Effector memory CD8-positive, alpha-beta T cell (primary cell): ENCODE results near the gene CDK10.
"Not testable (repeated sequence)": the region's sequence is repeated elsewhere in the genome, so short reads cannot be mapped to it uniquely, and the experiment has no call there.

Experiments used
- ATAC-seq: fragments of 150-1000 bp; cut with Tn5 transposase; replicated peaks from 2 replicates; pipeline ENCODE4 v1.10.0; 2021; ENCODE audit warnings: mild to moderate bottlenecking, moderate library complexity
- DNase-seq, 3 experiments: peaks; one replicate each; pipeline ENCODE4 v3.0.0; 2021
- H3K27ac Mint-ChIP-seq, 2 donors: one replicate each; pipeline ENCODE4 v1.8.0; 2022; ENCODE audit warnings: mild to moderate bottlenecking in 2 of 2, mixed read lengths in 2 of 2, moderate library complexity in 2 of 2
- H3K27me3 Mint-ChIP-seq, 2 donors: one replicate each; pipeline ENCODE4 v1.8.0; 2022; ENCODE audit warnings: mixed read lengths in 2 of 2
- H3K36me3 Mint-ChIP-seq: one replicate; pipeline ENCODE4 v1.8.0; 2022; ENCODE audit warnings: mild to moderate bottlenecking, moderate library complexity, mixed read lengths; ENCODE audit not compliant: insufficient read depth
- H3K4me1 Mint-ChIP-seq, 2 donors: one replicate each; pipeline ENCODE4 v1.8.0; 2022; ENCODE audit warnings: low read depth in 2 of 2, mixed read lengths in 2 of 2
- H3K4me3 Mint-ChIP-seq, 2 donors: one replicate each; pipeline ENCODE4 v1.8.0; 2022; ENCODE audit warnings: mild to moderate bottlenecking in 2 of 2, mixed read lengths in 2 of 2, moderate library complexity in 2 of 2
- H3K9me3 Mint-ChIP-seq, 2 donors: one replicate each; pipeline ENCODE4 v1.8.0; 2022; ENCODE audit warnings: mixed read lengths in 2 of 2

Gene CDK10

DNA sequence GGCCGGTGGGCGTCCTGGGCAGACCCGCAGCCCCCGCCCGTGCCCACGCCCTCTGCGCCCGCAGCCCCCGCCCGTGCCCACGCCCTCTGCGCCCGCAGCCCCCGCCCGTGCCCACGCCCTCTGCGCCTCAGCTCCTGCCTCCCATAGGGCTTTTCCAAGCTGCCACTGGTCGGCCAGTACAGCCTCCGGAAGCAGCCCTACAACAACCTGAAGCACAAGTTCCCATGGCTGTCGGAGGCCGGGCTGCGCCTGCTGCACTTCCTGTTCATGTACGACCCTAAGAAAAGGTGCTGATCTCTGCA lies 8.2 kb downstream of the CDK10 start:
- Mint-ChIP-seq H3K4me3 (peak overlapping the region in 1 of 2 donors; percentile 8), H3K36me3 (peaks cover 72% of the 10 kb centered on the region), H3K4me1 (peaks cover 0 to 27% of the 10 kb centered on the region in 2 donors)
- not testable (repeated sequence) for H3K27me3 Mint-ChIP-seq, DNase-seq, ATAC-seq, H3K9me3 Mint-ChIP-seq, H3K27ac Mint-ChIP-seq

DNA sequence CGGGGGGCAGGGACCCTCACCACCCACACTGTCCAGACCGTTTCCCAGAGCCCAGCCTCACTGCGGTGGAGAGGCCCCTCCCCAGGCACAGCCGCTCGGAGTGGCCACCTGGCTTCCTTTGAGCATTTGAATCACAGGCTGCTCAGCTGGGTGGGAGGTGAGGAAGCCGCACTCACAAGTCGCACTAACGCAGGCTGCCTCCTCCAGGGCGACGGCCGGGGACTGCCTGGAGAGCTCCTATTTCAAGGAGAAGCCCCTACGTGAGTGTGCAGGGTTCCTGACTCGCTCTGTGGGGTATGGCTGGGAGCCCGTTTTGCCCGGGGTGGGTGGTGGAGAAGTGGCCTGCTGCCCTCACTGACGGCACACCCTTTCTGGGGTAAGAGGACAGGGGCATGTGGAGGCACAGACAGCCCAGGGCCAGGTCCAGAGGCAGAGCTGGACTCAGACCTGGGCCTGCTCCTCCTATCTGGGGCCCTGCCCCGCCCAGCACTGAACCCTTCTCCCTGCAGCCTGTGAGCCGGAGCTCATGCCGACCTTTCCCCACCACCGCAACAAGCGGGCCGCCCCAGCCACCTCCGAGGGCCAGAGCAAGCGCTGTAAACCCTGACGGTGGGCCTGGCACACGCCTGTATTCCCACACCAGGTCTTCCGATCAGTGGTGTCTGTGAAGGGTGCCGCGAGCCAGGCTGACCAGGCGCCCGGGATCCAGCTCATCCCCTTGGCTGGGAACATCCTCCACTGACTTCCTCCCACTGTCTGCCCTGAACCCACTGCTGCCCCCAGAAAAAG lies 8.8 kb downstream of the CDK10 start:
- ATAC-seq (no peak), DNase-seq (no peak)
- no peaks in the 10 kb centered on the region for H3K27me3 Mint-ChIP-seq
- peak overlapping the region in 1 of 2 donors; percentile 8 for H3K4me3 Mint-ChIP-seq
- no peaks in the 10 kb centered on the region for H3K9me3 Mint-ChIP-seq
- peak overlapping the region; percentile 44 to 79 for H3K27ac Mint-ChIP-seq
- H3K36me3 Mint-ChIP-seq, result peaks cover 75% of the 10 kb centered on the region
- H3K4me1 Mint-ChIP-seq, result peaks cover 5 to 29% of the 10 kb centered on the region in 2 donors

DNA sequence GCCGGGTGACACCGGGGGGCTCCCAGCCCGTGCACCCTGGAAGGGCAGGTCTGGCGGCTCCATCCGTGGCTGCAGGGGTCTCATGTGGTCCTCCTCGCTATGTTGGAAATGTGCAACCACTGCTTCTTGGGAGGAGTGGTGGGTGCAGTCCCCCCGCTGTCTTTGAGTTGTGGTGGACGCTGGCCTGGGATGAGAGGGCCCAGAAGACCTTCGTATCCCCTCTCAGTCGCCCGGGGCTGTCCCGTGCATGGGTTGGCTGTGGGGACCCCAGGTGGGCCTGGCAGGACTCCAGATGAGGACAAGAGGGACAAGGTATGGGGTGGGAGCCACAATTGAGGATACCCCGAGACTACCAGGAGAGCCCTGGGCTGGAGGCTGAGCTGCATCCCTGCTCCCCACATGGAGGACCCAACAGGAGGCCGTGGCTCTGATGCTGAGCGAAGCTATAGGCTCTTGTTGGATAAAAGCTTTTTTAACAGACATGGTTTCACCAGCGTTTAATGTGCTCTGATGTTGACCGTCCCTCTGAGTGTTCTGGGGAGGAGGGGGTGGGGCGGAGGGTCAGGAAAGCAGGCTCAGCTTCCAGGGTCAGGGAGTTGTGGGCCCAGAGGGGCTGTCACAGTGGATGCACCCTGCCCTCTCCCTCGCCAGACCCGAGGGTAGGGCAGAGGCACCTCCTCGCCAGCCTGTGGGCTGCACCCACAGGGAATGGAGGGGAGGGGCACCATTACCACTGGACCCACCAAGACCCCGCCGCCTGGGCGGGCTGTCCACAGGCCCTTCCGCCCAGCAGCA lies 9.6 kb downstream of the CDK10 start:
- Mint-ChIP-seq H3K4me3 (peak overlapping the region; percentile 33 to 61), H3K36me3 (peaks cover 77% of the 10 kb centered on the region), H3K27me3 (no peaks in the 10 kb centered on the region), H3K27ac (peak overlapping the region; percentile 44 to 79), H3K9me3 (no peaks in the 10 kb centered on the region), H3K4me1 (peaks cover 5 to 27% of the 10 kb centered on the region in 2 donors)
- DNase-seq (no peak), ATAC-seq (no peak)

DNA sequence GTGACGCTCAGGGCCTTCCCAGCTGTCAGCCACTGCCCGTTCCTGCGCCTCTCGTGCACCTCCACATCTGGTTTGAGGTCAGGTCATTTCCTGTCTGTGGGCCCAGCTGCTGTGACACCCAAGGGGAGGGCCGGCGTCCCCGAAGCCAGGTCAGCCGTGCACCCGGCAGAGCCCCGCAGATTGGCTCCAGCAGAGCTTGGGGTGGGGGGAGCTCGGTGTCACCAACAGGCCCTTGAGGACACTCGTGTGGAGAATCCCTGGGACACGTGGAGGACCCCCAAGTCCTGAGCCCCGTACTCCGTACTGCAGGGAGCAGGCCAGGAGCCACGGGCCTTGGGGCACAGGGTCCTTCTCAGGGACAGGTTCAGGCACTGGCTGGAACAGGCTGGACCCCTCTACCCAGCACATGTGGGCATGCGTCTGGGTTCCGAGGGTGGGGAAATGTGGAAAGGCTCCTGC lies 10.2 kb downstream of the CDK10 start:
- Mint-ChIP-seq H3K27me3 (no peaks in the 10 kb centered on the region), H3K4me3 (peak overlapping the region; percentile 33 to 61), H3K4me1 (peaks cover 5 to 27% of the 10 kb centered on the region in 2 donors), H3K36me3 (peaks cover 75% of the 10 kb centered on the region), H3K9me3 (no peaks in the 10 kb centered on the region), H3K27ac (peak overlapping the region; percentile 44 to 79)
- DNase-seq (peak; percentile 49 to 61 (median 58)), ATAC-seq (peak; percentile 37)

DNA sequence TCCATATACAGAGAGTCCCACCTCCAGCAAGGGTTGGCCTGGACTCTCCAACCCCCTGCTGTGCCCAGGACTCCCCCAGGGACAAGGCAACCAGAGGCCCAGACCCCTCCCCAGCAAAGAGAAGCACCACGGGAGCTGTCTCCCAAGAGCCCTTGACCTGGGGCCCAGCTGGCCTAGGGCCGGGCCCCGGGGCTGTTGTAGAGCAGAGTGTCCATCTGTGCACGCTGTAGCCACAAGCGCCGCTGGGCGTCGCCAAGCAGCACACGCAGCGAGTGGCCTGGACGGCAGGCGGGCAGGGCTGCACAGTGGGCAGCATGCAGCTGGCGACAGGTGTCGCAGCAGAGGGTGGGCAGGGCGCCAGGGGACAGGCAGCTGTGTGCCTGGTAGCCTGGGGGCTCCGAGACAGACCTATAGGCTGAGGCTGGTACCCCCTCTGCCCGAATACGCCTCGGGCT lies 10.7 kb downstream of the CDK10 start:
- Mint-ChIP-seq H3K36me3 (peaks cover 72% of the 10 kb centered on the region), H3K9me3 (no peaks in the 10 kb centered on the region), H3K27me3 (no peaks in the 10 kb centered on the region), H3K4me1 (peaks cover 5 to 27% of the 10 kb centered on the region in 2 donors), H3K4me3 (no peak overlapping the region), H3K27ac (peak overlapping the region; percentile 44 to 79)
- ATAC-seq (no peak), DNase-seq (no peak)

DNA sequence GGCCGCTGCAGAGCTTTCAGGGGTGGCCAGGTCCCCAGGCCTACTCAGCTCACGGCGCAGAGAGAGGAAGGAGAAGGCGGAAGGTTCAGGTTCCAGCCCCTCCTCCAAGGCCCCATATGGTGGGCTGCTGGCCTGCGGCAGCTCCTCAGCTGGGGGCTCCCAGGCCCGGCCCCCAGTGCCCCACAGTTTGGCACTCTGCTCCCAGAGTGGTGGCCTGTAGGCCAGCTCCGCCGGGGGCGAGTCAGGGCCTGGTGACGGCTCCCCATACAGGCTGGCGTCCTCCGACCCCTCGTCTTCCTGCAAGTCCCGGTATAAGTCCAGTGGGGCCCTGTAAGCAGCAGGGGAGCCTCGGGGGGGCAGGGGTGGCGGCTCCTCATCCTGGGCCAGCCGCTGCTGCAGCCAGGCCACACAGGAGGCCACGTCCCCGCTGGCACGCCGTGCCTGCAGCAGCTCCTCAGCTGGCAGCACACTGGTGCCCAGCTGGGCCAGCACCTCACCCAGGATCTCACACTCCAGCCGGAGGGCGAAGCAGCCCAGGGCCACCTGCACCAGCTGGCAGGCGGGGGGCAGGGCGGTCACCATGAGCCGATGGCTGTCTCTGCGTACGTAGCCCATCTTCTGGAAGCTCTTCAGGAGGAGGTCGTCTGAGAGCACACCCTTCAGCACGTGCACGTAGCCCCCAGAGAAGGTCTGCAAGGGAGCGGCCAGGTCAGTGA lies 11.3 kb downstream of the CDK10 start:
- ATAC-seq (no peak), DNase-seq (no peak)
- Mint-ChIP-seq H3K9me3 (no peaks in the 10 kb centered on the region), H3K36me3 (peaks cover 67% of the 10 kb centered on the region), H3K27me3 (no peaks in the 10 kb centered on the region), H3K27ac (no peak overlapping the region), H3K4me1 (peaks cover 5 to 27% of the 10 kb centered on the region in 2 donors), H3K4me3 (no peak overlapping the region)

DNA sequence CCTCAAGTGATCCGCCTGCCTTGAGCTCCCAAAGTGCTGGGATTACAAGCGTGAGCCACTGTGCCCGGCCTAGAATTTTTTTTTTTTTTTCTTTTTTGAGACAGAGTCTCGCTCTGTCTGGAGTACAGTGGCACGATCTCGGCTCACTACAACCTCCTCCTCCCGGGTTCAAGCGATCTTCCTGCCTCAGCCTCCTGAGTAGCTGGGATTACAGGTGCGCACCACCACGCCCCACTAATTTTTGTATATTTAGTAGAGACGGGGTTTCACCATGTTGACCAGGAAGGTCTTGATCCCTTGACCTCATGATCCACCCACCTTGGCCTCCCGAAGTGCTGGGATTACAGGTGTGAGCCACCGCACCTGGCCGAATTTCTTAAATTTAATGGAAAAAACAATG lies 12.2 kb downstream of the CDK10 start:
- not testable (repeated sequence) for H3K27me3 Mint-ChIP-seq, H3K9me3 Mint-ChIP-seq, ATAC-seq, DNase-seq, H3K4me3 Mint-ChIP-seq
- peaks cover 5 to 27% of the 10 kb centered on the region in 2 donors for H3K4me1 Mint-ChIP-seq
- peak overlapping the region; percentile 73 to 88 for H3K27ac Mint-ChIP-seq
- peaks cover 58% of the 10 kb centered on the region for H3K36me3 Mint-ChIP-seq

DNA sequence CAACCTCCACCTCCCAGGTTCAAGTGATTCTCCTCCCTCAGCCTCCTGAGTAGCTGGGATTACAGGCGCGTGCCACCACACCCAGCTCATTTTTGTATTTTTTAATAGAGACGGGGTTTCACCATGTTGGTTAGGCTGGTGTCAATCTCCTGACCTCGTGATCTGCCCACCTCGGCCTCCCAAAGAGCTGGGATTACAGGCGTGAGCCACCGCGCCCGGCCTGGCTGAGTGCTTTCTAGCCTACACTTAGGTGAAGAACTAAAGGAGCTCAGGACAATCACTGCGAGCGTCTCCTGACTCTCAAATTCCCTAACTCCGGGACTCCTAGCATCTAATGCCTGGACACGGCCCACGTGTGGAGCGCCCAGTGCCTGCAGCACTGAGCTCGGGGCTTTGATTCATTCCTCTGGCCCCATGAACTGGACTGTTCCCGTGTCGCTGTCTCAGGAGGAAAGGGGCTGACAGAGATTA lies 13.2 kb downstream of the CDK10 start:
- not testable (repeated sequence) for ATAC-seq, DNase-seq, H3K27me3 Mint-ChIP-seq, H3K9me3 Mint-ChIP-seq
- Mint-ChIP-seq H3K4me1 (peaks cover 5 to 27% of the 10 kb centered on the region in 2 donors), H3K27ac (peak overlapping the region; percentile 88 to 89), H3K36me3 (peaks cover 56% of the 10 kb centered on the region), H3K4me3 (peak overlapping the region; percentile 77)

DNA sequence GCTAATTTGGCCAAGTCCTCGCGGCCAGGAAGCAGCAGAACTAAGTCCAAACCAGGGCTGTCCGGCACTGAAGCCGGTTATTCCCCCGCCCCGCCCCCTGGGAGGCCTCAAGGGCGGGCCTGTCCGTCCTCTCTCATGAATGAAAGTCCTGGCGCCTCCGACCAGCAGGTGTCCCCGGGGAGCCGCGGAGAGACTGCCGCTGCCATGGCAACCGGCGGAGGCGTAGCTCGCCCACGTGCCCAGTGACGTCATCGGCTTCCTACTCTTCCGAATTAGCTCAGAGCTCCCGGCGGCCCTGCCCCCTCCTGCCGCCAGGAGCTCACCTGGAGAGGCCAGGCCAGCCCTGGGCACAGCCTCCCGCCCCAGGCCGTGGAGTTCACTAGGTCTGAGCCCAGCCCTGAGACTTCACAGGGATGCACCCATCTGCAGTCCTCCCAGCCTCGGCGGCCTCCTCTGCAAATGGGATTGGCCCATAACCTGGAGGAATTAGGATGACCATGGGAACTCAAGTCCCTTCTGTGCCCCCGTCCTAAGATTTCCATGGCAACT lies 13.7 kb downstream of the CDK10 start:
- Mint-ChIP-seq H3K9me3 (no peaks in the 10 kb centered on the region), H3K27me3 (no peaks in the 10 kb centered on the region), H3K4me3 (peak overlapping the region; percentile 77), H3K4me1 (peaks cover 5 to 23% of the 10 kb centered on the region in 2 donors), H3K36me3 (peaks cover 51% of the 10 kb centered on the region), H3K27ac (peak overlapping the region; percentile 88 to 89)
- ATAC-seq (peak; percentile 22), DNase-seq (peak; percentile 92 to 93 (median 93))

DNA sequence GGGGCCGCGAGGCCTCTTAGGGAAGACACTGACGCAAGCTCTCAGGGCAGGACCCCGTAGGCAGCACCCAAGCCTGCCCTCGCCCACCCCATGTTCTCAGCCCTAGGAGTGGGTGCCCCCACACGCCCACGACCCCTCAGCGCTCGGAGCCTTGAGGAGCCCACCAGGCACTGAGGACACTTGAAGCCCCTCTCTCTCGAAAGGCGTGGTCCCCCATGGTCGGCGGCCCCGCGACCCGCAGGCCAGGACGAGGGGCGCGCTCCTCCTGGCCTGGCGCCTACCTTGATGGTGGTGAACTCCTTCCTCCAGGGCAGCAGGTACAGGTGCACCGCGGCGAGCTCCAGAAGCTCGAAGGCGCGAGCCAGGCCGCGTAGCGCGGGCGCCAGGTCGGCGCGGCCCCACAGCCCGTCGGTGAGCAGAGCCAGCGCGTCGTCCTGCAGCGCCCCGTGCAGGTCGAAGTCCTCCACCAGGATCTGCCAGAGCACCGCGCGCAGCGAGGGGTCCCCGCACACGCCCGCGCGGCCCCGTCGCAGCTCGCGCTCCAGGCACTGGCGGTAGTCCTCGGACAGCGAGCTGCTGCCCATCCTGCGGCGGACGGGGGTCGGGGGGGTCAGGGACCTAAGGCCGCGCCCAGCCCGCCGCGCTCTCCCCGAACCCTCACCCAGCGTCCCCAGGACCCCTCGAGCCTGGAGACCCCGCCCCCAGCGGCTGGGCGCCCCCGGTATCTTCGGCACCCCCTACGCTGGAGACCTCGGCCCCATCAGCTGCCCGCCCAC lies 14.3 kb downstream of the CDK10 start:
- ATAC-seq, result peak; percentile 36
- Mint-ChIP-seq H3K27me3 (no peaks in the 10 kb centered on the region), H3K4me3 (peak overlapping the region; percentile 77), H3K4me1 (peaks cover 7 to 20% of the 10 kb centered on the region in 2 donors), H3K27ac (peak overlapping the region; percentile 88 to 89), H3K36me3 (peaks cover 45% of the 10 kb centered on the region), H3K9me3 (no peaks in the 10 kb centered on the region)
- peak; percentile 56 to 61 (median 60) for DNase-seq

DNA sequence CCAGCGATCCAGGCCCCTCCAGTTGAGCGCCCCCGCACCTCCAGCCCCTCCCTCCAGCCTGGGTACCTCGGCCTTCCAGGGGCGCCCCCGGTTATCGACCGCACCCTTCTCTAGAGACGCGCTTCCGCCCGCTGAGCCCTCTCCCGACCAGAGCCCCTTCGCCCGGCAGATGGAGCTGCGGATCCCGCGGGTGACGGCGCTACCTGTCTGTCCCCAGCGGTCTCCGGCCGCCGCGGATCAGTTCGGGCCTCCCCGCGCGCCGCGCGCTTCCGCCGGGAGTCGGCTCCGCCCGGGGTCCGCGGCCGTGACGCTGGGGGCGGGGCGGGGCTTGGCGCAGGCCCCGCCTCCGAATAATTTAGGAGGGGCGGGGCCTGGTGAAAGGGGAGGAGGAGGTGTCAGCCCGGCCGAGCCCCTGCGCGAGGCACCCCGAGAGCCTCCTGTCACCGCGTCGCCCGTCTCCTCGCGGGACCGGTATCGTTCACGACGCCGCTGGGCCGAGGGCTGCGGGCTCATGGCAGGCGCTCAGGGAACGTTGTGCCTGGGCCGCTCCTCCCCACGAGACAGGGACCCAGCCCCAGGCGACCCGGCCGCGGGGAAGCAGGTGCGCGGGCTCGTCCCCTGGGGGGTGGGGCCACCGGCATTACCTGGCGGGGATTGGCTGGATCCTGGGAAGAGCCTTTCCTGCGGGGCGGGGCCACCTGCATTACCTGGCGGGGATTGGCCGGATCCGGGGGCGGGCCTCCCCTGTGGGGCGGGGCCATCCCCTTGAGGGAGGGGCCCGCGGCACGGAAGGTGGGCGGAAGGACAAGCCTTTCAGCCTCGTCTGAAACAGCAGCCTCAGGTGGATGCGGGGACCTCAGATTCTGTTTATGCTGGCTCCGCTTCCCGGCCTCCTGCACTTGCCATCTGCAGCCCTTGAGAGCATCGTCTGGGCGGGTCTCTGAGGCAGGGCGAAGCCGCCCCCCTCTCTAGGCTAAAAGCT lies 15.2 kb downstream of the CDK10 start, which contains the start of gene SPATA2L:
SPATA2L (minus strand) TSS at position 281 of the 982 bp plus-strand sequence. CDS start 473 bp downstream, outside the sequence.
- peak within 1 kb of the TSS; percentile 88 to 89 for H3K27ac Mint-ChIP-seq
- peaks cover 37% of the 10 kb centered on the region for H3K36me3 Mint-ChIP-seq
- no peaks in the 10 kb centered on the region for H3K9me3 Mint-ChIP-seq
- ATAC-seq, result peak; percentile 67
- H3K4me1 Mint-ChIP-seq, result peaks cover 10 to 18% of the 10 kb centered on the region in 2 donors
- H3K4me3 Mint-ChIP-seq, result peak within 1 kb of the TSS; percentile 77
- no peaks in the 10 kb centered on the region for H3K27me3 Mint-ChIP-seq
- DNase-seq, result peak; percentile 95 to 98 (median 95)
